ENCODE data around the gene P3H2.

Gene P3H2

DNA sequence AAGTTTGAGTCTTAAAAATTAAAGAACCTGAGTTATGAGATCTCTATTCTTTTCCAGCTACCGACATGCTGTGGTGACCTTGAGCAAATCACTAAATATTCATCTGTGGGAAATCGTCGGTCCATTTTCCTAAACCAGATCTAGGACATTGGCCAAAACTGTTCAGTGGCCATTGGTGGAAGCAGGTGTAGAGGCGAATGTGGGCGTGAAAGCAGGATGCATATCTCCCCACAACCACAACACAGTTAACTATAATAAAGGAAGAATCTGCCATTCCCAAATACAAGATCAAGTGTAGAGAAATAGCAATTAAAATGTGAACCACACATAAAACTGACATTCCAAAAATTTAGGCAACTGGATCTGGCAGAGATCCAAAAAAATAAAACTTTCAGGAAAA lies 129.9 kb downstream of the P3H2 start:
- Histone ChIP-seq H3K9me3 (no peaks in the 10 kb centered on the region), H3K4me3 (ENCODE audit: low read depth in 1 of 2, low read length in 1 of 2) (no peak overlapping the region), H3K27me3 (no peaks in the 10 kb centered on the region), H3K4me1 (ENCODE audit: control insufficient read depth in 1 of 2, insufficient read depth in 1 of 2, low read depth in 1 of 2, low read length in 1 of 2) (no peaks in the 10 kb centered on the region), H3K27ac (no peak overlapping the region), H3K36me3 (no peaks in the 10 kb centered on the region)
- TF ChIP-seq, protein P1, sequence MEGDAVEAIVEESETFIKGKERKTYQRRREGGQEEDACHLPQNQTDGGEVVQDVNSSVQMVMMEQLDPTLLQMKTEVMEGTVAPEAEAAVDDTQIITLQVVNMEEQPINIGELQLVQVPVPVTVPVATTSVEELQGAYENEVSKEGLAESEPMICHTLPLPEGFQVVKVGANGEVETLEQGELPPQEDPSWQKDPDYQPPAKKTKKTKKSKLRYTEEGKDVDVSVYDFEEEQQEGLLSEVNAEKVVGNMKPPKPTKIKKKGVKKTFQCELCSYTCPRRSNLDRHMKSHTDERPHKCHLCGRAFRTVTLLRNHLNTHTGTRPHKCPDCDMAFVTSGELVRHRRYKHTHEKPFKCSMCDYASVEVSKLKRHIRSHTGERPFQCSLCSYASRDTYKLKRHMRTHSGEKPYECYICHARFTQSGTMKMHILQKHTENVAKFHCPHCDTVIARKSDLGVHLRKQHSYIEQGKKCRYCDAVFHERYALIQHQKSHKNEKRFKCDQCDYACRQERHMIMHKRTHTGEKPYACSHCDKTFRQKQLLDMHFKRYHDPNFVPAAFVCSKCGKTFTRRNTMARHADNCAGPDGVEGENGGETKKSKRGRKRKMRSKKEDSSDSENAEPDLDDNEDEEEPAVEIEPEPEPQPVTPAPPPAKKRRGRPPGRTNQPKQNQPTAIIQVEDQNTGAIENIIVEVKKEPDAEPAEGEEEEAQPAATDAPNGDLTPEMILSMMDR (IDR thresholded peaks at IDR 0.05), result no peak

DNA sequence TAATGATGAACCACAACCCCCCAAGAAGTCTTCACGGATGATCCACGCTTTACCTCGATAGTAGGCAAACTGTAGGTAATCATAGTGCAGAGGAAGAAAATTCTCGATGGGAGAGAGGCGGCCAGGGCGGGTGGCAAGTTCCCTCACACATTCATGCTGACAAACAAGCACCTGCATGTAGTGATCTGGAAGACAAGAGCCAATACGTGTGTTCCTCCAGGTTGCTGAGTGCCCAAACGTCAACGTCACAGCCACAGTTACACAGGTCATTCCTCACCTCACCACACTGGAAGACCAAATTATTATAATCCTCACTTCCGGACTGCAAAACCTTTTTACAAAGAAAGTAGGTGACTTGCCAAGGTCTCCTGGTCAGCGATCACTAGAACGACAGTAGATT lies 131.8 kb downstream of the P3H2 start:
- no peaks in the 10 kb centered on the region for H3K36me3 ChIP-seq
- H3K27me3 ChIP-seq, result no peaks in the 10 kb centered on the region
- no peaks in the 10 kb centered on the region for H3K4me1 ChIP-seq (ENCODE audit: control insufficient read depth in 1 of 2, insufficient read depth in 1 of 2, low read depth in 1 of 2, low read length in 1 of 2)
- no peak overlapping the region for H3K4me3 ChIP-seq (ENCODE audit: low read depth in 1 of 2, low read length in 1 of 2)
- TF ChIP-seq, protein P1 (IDR thresholded peaks at IDR 0.05), result no peak
- no peaks in the 10 kb centered on the region for H3K9me3 ChIP-seq
- H3K27ac ChIP-seq, result no peak overlapping the region

DNA sequence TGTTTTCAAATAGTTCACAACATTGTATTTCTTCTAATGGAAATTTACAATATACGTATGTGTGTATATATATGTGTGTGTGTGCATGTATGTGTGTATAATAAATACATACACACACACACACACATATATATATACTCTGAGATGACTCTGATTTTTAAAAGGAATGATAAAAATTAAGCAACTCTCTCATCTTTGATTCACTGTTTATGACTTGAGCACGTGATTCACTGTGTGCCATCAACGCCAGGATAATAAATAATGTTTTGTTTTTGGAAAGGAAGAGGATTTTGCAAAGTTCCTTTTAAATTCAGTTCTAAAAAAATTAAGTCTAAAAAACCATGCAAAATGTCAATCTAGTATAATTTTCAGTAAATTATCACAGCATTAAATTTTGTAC lies 132.4 kb downstream of the P3H2 start:
- Histone ChIP-seq H3K4me3 (ENCODE audit: low read depth in 1 of 2, low read length in 1 of 2) (no peak overlapping the region), H3K27me3 (no peaks in the 10 kb centered on the region), H3K27ac (no peak overlapping the region), H3K9me3 (no peaks in the 10 kb centered on the region), H3K36me3 (no peaks in the 10 kb centered on the region), H3K4me1 (ENCODE audit: control insufficient read depth in 1 of 2, insufficient read depth in 1 of 2, low read depth in 1 of 2, low read length in 1 of 2) (no peaks in the 10 kb centered on the region)
- TF ChIP-seq, protein P1 (IDR thresholded peaks at IDR 0.05), result no peak

DNA sequence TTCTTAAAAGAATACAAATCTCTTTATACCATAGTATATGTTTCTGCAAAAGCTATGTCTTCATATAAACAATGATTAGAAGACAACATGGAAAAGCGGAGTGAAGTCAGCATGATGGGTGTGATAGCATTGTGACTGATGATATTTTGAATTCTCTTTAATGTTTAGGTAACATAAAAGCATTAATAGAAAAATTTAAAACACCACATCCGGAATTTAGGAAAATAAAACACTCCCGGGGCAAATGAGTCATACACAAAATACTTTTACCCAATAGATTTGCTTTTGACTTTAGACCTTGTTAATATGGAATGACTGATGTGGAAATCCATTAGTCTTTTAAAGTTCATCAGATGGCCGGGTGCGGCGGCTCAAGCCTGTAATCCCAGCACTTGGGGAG lies 134.7 kb downstream of the P3H2 start:
- Histone ChIP-seq H3K36me3 (no peaks in the 10 kb centered on the region), H3K4me1 (ENCODE audit: control insufficient read depth in 1 of 2, insufficient read depth in 1 of 2, low read depth in 1 of 2, low read length in 1 of 2) (no peaks in the 10 kb centered on the region), H3K27me3 (no peaks in the 10 kb centered on the region), H3K4me3 (ENCODE audit: low read depth in 1 of 2, low read length in 1 of 2) (no peak overlapping the region), H3K9me3 (no peaks in the 10 kb centered on the region), H3K27ac (no peak overlapping the region)
- TF ChIP-seq, protein P1 (IDR thresholded peaks at IDR 0.05), result no peak

DNA sequence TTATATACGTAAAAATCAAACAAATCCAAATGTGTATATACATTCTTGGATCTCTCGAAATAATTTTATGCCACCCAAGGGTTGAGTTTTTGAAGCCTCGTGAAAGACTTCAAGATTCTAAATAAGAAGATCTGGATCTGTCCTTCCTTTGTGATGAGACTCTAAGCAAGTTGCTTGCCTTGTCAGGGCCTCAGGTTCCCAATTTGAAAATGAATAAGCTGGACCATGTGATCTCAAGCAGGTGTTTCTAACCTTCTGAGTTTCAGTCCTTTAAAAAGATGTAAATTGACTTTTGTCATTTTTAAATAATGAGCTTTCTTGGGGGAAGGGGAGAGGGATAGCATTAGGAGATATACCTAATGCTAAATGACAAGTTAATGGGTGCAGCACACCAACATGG lies 137.1 kb downstream of the P3H2 start:
- TF ChIP-seq, protein P1 (IDR thresholded peaks at IDR 0.05), result no peak
- H3K27me3 ChIP-seq, result no peaks in the 10 kb centered on the region
- no peak overlapping the region for H3K4me3 ChIP-seq (ENCODE audit: low read depth in 1 of 2, low read length in 1 of 2)
- H3K4me1 ChIP-seq (ENCODE audit: control insufficient read depth in 1 of 2, insufficient read depth in 1 of 2, low read depth in 1 of 2, low read length in 1 of 2), result no peaks in the 10 kb centered on the region
- H3K9me3 ChIP-seq, result no peaks in the 10 kb centered on the region
- no peak overlapping the region for H3K27ac ChIP-seq
- no peaks in the 10 kb centered on the region for H3K36me3 ChIP-seq

All from neutrophil (primary cell).